H1 (cell line): Measurements from ENCODE around the gene ENPP4. TPM values are rescaled to one million over a fixed set of nuclear protein-coding genes. Genes with fewer than 3 reads are reported as not detected.
A peak's percentile ranks its signal among the peaks of the same experiment; 100 is the strongest.

ENCODE experiments used
- CTCF ChIA-PET: fragments of 300-600 bp; sonication (Branson Sonifier 250); formaldehyde crosslinking; loops from one replicate; lab custom pipeline; 2021; ENCODE audit not compliant: partially characterized antibody; lab: Charles Lee
- POLR2A ChIA-PET: fragments of 300-600 bp; sonication (Branson Sonifier 250); formaldehyde crosslinking; loops from one replicate; lab custom pipeline; 2021; ENCODE audit warnings: inconsistent platforms; ENCODE audit not compliant: partially characterized antibody; lab: Charles Lee
- DNase-seq, 2 experiments: peaks; one replicate each; pipeline versions ENCODE4 v3.0.0 to v3.0.0-alpha.2; 2010 to 2022; ENCODE audit warnings: low spot score in 2 of 2, low read depth in 1 of 2, mixed read lengths in 1 of 2
- FAIRE-seq: peaks from 2 replicates; lab custom pipeline; 2011; peaks lifted over from hg19 to GRCh38; lab: Jason Lieb, UNC
- H2AFZ ChIP-seq: 2 replicates; pipeline ENCODE4 v1.8.1; 2012; ENCODE audit warnings: low read length, inconsistent platforms
- H2AK5ac ChIP-seq: 2 replicates; pipeline ENCODE4 v1.6.1; 2013; ENCODE audit warnings: low read depth, low read length
- H2BK120ac ChIP-seq: replicated peaks from 2 replicates; pipeline ENCODE3; 2013; ENCODE audit warnings: low read depth, low read length, inconsistent platforms
- H2BK12ac ChIP-seq: 2 replicates; pipeline ENCODE4 v1.6.1; 2013; ENCODE audit warnings: low read depth, low read length
- H2BK15ac ChIP-seq: 2 replicates; pipeline ENCODE4 v1.6.1; 2013; ENCODE audit warnings: low read length
- H2BK20ac ChIP-seq: 2 replicates; pipeline ENCODE4 v1.6.1; 2013; ENCODE audit warnings: low read length
- H2BK5ac ChIP-seq: 2 replicates; pipeline ENCODE4 v1.6.1; 2013; ENCODE audit warnings: low read depth, low read length
- H3K14ac ChIP-seq: 2 replicates; pipeline ENCODE4 v1.6.1; 2013; ENCODE audit warnings: inconsistent platforms; ENCODE audit not compliant: insufficient read length
- H3K18ac ChIP-seq: 2 replicates; pipeline ENCODE4 v1.6.1; 2013; ENCODE audit warnings: low read length; ENCODE audit errors: extremely low read depth
- H3K23ac ChIP-seq: 2 replicates; pipeline ENCODE4 v1.6.1; 2013; ENCODE audit warnings: inconsistent platforms; ENCODE audit not compliant: insufficient read length
- H3K23me2 ChIP-seq: 2 replicates; pipeline ENCODE4 v1.6.1; 2013; ENCODE audit warnings: low read depth, low read length
- H3K27ac ChIP-seq: 2 replicates; pipeline ENCODE4 v1.6.1; 2011; ENCODE audit warnings: low read depth, low read length, inconsistent platforms
- H3K27me3 ChIP-seq, 4 experiments: replicated peaks in 1 of 4; 1 replicate in 1 of 4; 2 replicates in 3 of 4; pipeline versions ENCODE4 v1.6.1 to v1.8.1; 2011 to 2013; ENCODE audit warnings: low read length in 3 of 4, mild to moderate bottlenecking in 3 of 4, inconsistent platforms in 2 of 4, mixed read lengths in 2 of 4, moderate library complexity in 1 of 4; ENCODE audit not compliant: control insufficient read depth in 3 of 4, insufficient read depth in 3 of 4; ENCODE audit errors: extremely low read depth in 1 of 4
- H3K36me3 ChIP-seq, 4 experiments: 2 replicates each; pipeline versions ENCODE4 v1.6.1 to v1.8.1; 2011 to 2013; ENCODE audit warnings: mild to moderate bottlenecking in 4 of 4, low read length in 3 of 4, moderate library complexity in 2 of 4, control low read depth in 1 of 4, inconsistent platforms in 1 of 4; ENCODE audit not compliant: insufficient read depth in 4 of 4, control insufficient read depth in 2 of 4
- H3K4ac ChIP-seq: replicated peaks from 2 replicates; pipeline ENCODE3; 2013; ENCODE audit warnings: low read length, low read depth, mixed read lengths, inconsistent platforms; ENCODE audit not compliant: insufficient read length
- H3K4me1 ChIP-seq, 4 experiments: replicated peaks in 1 of 4; 1 replicate in 1 of 4; 2 replicates in 3 of 4; pipeline versions ENCODE4 v1.6.1 to v1.8.1; 2011 to 2013; ENCODE audit warnings: low read length in 3 of 4, inconsistent platforms in 2 of 4, mixed read lengths in 1 of 4; ENCODE audit not compliant: insufficient read depth in 4 of 4, control insufficient read depth in 3 of 4
- H3K4me2 ChIP-seq, 2 experiments: 2 replicates each; pipeline versions ENCODE4 v1.6.1 to v1.8.1; 2011 to 2013; ENCODE audit warnings: low read depth in 2 of 2, low read length in 2 of 2, control low read depth in 1 of 2, inconsistent platforms in 1 of 2, mild to moderate bottlenecking in 1 of 2; ENCODE audit not compliant: insufficient read depth in 1 of 2
- H3K4me3 ChIP-seq, 4 experiments: fragments of 200-600, 300-600 bp in 1 of 4; sonication (generic), shearing (Covaris generic), sonication (Bioruptor Twin) in 1 of 4; 2 replicates each; pipeline versions ENCODE4 v1.5.1 to v1.8.1; 2011 to 2016; ENCODE audit warnings: low read length in 4 of 4, low read depth in 3 of 4, control low read depth in 2 of 4, inconsistent platforms in 2 of 4, mild to moderate bottlenecking in 2 of 4, mixed read lengths in 1 of 4, moderate library complexity in 1 of 4; ENCODE audit not compliant: insufficient read depth in 2 of 4; ENCODE audit errors: extremely low read depth in 1 of 4
- H3K56ac ChIP-seq: replicated peaks from 2 replicates; pipeline ENCODE3; 2013; ENCODE audit warnings: low read depth, mild to moderate bottlenecking, mixed read lengths, low read length, inconsistent platforms; ENCODE audit not compliant: insufficient read length
- H3K79me1 ChIP-seq: 2 replicates; pipeline ENCODE4 v1.6.1; 2013; ENCODE audit warnings: low read depth, low read length, control low read depth
- H3K79me2 ChIP-seq, 2 experiments: 2 replicates each; pipeline versions ENCODE4 v1.6.1 to v1.8.1; 2012 to 2013; ENCODE audit warnings: low read length in 2 of 2, mild to moderate bottlenecking in 2 of 2, inconsistent platforms in 1 of 2; ENCODE audit not compliant: insufficient read depth in 2 of 2, control insufficient read depth in 1 of 2
- H3K9ac ChIP-seq, 4 experiments: replicated peaks in 1 of 4; 1 replicate in 1 of 4; 2 replicates in 3 of 4; pipeline versions ENCODE4 v1.6.1 to v1.8.1; 2011 to 2013; ENCODE audit warnings: low read depth in 3 of 4, low read length in 3 of 4, control low read depth in 2 of 4, mild to moderate bottlenecking in 2 of 4, moderate library complexity in 2 of 4, inconsistent platforms in 1 of 4; ENCODE audit errors: extremely low read depth in 1 of 4
- H3K9me3 ChIP-seq, 2 experiments: 2 replicates each; pipeline versions ENCODE4 v1.6.1 to v1.8.1; 2012 to 2013; ENCODE audit warnings: mild to moderate bottlenecking in 2 of 2, moderate library complexity in 2 of 2, control low read depth in 1 of 2, inconsistent platforms in 1 of 2, low read depth in 1 of 2, low read length in 1 of 2, mixed read lengths in 1 of 2; ENCODE audit not compliant: insufficient read depth in 2 of 2
- H4K20me1 ChIP-seq, 2 experiments: replicated peaks in 1 of 2; 2 replicates each; pipeline versions ENCODE3 to v1.8.1; 2011 to 2013; ENCODE audit warnings: inconsistent platforms in 2 of 2, low read length in 2 of 2, mild to moderate bottlenecking in 1 of 2; ENCODE audit not compliant: insufficient read depth in 2 of 2, control insufficient read depth in 1 of 2
- H4K5ac ChIP-seq: 2 replicates; pipeline ENCODE4 v1.6.1; 2013; ENCODE audit warnings: low read length, low read depth, mixed read lengths, inconsistent platforms; ENCODE audit not compliant: insufficient read length
- H4K8ac ChIP-seq: 2 replicates; pipeline ENCODE4 v1.8.0; 2013; ENCODE audit warnings: mild to moderate bottlenecking, moderate library complexity, low read length, inconsistent platforms; ENCODE audit not compliant: insufficient read depth; ENCODE audit errors: extremely low read depth
- H4K91ac ChIP-seq: replicated peaks from 2 replicates; pipeline ENCODE3; 2013; ENCODE audit warnings: low read length, mixed read lengths, inconsistent platforms; ENCODE audit not compliant: insufficient read length
- CBX8 ChIP-seq: fragments of 300-800, 300-1000 bp; sonication (generic); IDR thresholded peaks from 2 replicates; pipeline ENCODE4 v1.7.1; 2016; ENCODE audit warnings: low read depth, low read length, borderline replicate concordance
- EP300 ChIP-seq, 2 experiments: IDR thresholded peaks; 1 replicate in 1 of 2; 2 replicates in 1 of 2; pipeline ENCODE4 v1.6.1; 2011 to 2012; ENCODE audit warnings: low read depth in 2 of 2, low read length in 2 of 2, mild to moderate bottlenecking in 2 of 2, borderline replicate concordance in 1 of 2, inconsistent platforms in 1 of 2, moderate library complexity in 1 of 2
- MAFK ChIP-seq: IDR thresholded peaks from 2 replicates; pipeline ENCODE4 v1.6.1; 2012; ENCODE audit warnings: low read depth, mild to moderate bottlenecking, improper control_type of control experiment, low read length
- POLR2A ChIP-seq, 2 experiments: IDR thresholded peaks; 1 replicate in 1 of 2; 2 replicates in 1 of 2; pipeline ENCODE4 v1.6.1; 2011; ENCODE audit warnings: low read depth in 2 of 2, low read length in 2 of 2, mild to moderate bottlenecking in 2 of 2; ENCODE audit errors: control extremely low read depth in 1 of 2
- RAD21 ChIP-seq, 2 experiments: IDR thresholded peaks in 1 of 2; conservative IDR thresholded peaks in 1 of 2; 2 replicates each; pipeline ENCODE4 v1.6.1; 2011; ENCODE audit warnings: low read depth in 2 of 2, low read length in 2 of 2, improper control_type of control experiment in 1 of 2, inconsistent platforms in 1 of 2, mild to moderate bottlenecking in 1 of 2, moderate library complexity in 1 of 2
- RFX5 ChIP-seq: IDR thresholded peaks from 2 replicates; pipeline ENCODE4 v1.6.1; 2011; ENCODE audit warnings: low read depth, low read length, improper control_type of control experiment, borderline replicate concordance
- SIN3A ChIP-seq, 2 experiments: IDR thresholded peaks in 1 of 2; conservative IDR thresholded peaks in 1 of 2; 2 replicates each; pipeline ENCODE4 v1.6.1; 2011 to 2012; ENCODE audit warnings: low read length in 2 of 2, improper control_type of control experiment in 1 of 2, low read depth in 1 of 2, mild to moderate bottlenecking in 1 of 2
- WGBS, 2 experiments: shearing (Covaris generic) in 1 of 2; methylation state at CpG; one replicate each; pipeline versions ENCODE4 v1.1.6 to v1.1.7; 2013 to 2015; ENCODE audit warnings: low lambda C conversion rate in 2 of 2, mixed read lengths in 2 of 2, inconsistent platforms in 1 of 2, low coverage in 1 of 2, missing lambda C conversion rate in 1 of 2; ENCODE audit not compliant: insufficient replicate concordance in 2 of 2, insufficient coverage in 1 of 2, insufficient read length in 1 of 2; ENCODE audit errors: extremely low coverage in 1 of 2, missing lambda C conversion rate in 1 of 2; 5-methylcytosine and 5-hydroxymethylcytosine counted together
- polyA plus RNA-seq, 7 experiments: library from polyadenylated mRNA; depleted of rRNA in 3 of 7; stranded (reverse) in 5 of 7; unstranded in 2 of 7; fragments of >200 nt in 5 of 7; fragments of 200-250 nt in 2 of 7; gene quantifications; 1 replicate in 5 of 7; 2 replicates in 1 of 7; 4 replicates in 1 of 7; pipeline versions ENCODE4 v1.2.1 to v1.2.3, GENCODE V29; 2011 to 2013; ENCODE audit warnings: missing spikeins in 2 of 7, mixed read lengths in 2 of 7
- total RNA-seq: library from RNA; stranded (reverse); fragmentation: NEBNext Ultra II Directional; extraction: Animal tissue kit (Norgen Biotek cat#: 25700); gene quantifications from 2 replicates; pipeline ENCODE4 v1.2.1, GENCODE V29; 2021
- TF ChIP-seq, protein P1 (sequence below): IDR thresholded peaks from 2 replicates; pipeline ENCODE4 v1.6.1; 2012; ENCODE audit warnings: inconsistent platforms

ENPP4 gene
- total and polyA plus RNA-seq, 2 of the 8 experiments (the other 6 are each of a cell fraction or from before 2014, with no cell fraction given), result 2.0 to 4.4 TPM

- Histone ChIP-seq H3K14ac (no peak within 1 kb of the TSS), H3K79me1 (no peaks in the 10 kb centered on the region; the same call in 1 of the 2 replicates), H4K91ac (no peak within 1 kb of the TSS), H4K5ac (peak within 1 kb of the TSS; percentile 56), H3K4me1 (peaks cover 2 to 7% (median 3%) of the 10 kb centered on the region in 4 experiments; a peak in 3 of 7 replicates), H3K9me3 (no peaks in the 10 kb centered on the region), H2AFZ (peak within 1 kb of the TSS; percentile 99), H4K8ac (peak within 1 kb of the TSS; percentile 89; the same call in 1 of the 2 replicates), H2BK20ac (no peak within 1 kb of the TSS), H3K9ac (peak within 1 kb of the TSS; percentile 56 to 75 (median 64)), H3K23me2 (no peaks in the 10 kb centered on the region), H2BK5ac (0 out of 2 replicates have a peak within 1 kb of the TSS, but pooled peaks have one; percentile 41), H2AK5ac (no peak within 1 kb of the TSS), H2BK12ac (no peak within 1 kb of the TSS), H3K56ac (no peak within 1 kb of the TSS), H3K18ac (peak within 1 kb of the TSS; percentile 49; the same call in 1 of the 2 replicates), H3K36me3 (peaks cover 0 to 6% (median 2%) of the 10 kb centered on the region in 4 experiments; a peak in 4 of 8 replicates), H3K4me3 (peak within 1 kb of the TSS; percentile 82 to 94 (median 88)), H3K79me2 (peaks cover 0 to 11% of the 10 kb centered on the region in 2 experiments; a peak in 2 of 4 replicates), H3K4me2 (peak within 1 kb of the TSS; percentile 70 to 80), H3K27me3 (no peaks in the 10 kb centered on the region), H3K23ac (no peak within 1 kb of the TSS), H2BK120ac (no peak within 1 kb of the TSS), H2BK15ac (no peak within 1 kb of the TSS), H4K20me1 (no peaks in the 10 kb centered on the region), H3K4ac (no peak within 1 kb of the TSS), H3K27ac (peak within 1 kb of the TSS; percentile 63)
- FAIRE-seq (no peak), DNase-seq (peak; percentile 90 to 92)
- ChIA-PET CTCF (interaction anchor here (0.7 to 0.9 kb wide), 5 partner anchors 12 to 456 kb away, joined by 3 to 4 read pairs (median 3); no protein-coding TSS in a partner anchor), POLR2A (interaction anchor here (0.6 to 1.2 kb wide), 5 partner anchors 8 to 624 kb away, joined by 3 read pairs; no protein-coding TSS in a partner anchor)
- 4% methylated on average over 31 of the region's 49 CpGs; no CpG with 5 or more reads in 1 of the 2 experiments for WGBS, 2 experiments
- TF ChIP-seq RFX5 (no peak), RAD21 (IDR thresholded peaks at IDR 0.05 in 1 of 2, conservative IDR thresholded peaks at IDR 0.05 in 1 of 2; ENCODE audit: low read depth in 2 of 2, low read length in 2 of 2) (no peak), POLR2A (IDR thresholded peaks at IDR 0.05; ENCODE audit: control extremely low read depth in 1 of 2, low read depth in 2 of 2, low read length in 2 of 2) (peak; percentile 78 to 93), SIN3A (conservative IDR thresholded peaks at IDR 0.05 in 1 of 2, IDR thresholded peaks at IDR 0.05 in 1 of 2; ENCODE audit: low read depth in 1 of 2, low read length in 2 of 2) (no peak; a peak in 1 of 4 replicates), MAFK (no peak), CBX8 (no peak), EP300 (IDR thresholded peaks at IDR 0.05; ENCODE audit: borderline replicate concordance in 1 of 2, low read depth in 2 of 2, low read length in 2 of 2) (peak in 1 of 2 experiments; percentile 17; a peak in 1 of 3 replicates)
- TF ChIP-seq, protein P1, sequence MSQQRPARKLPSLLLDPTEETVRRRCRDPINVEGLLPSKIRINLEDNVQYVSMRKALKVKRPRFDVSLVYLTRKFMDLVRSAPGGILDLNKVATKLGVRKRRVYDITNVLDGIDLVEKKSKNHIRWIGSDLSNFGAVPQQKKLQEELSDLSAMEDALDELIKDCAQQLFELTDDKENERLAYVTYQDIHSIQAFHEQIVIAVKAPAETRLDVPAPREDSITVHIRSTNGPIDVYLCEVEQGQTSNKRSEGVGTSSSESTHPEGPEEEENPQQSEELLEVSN, result 0 out of 2 replicates have a peak, but pooled peaks have one; percentile 15
Observed at GRCh38 chr6:46170357-46171289, 40.8 kb downstream of the ENPP4 start, which contains the start of gene ENPP5. TSS of gene ENPP5 (minus strand) at chr6:46170980. CDS start at chr6:46168262, 2,718 bp downstream.
